ENCODE measurements around the gene DSC1.
A peak's percentile ranks its signal among the peaks of the same experiment; 100 is the strongest.

DSC1 gene

GRCh38 chr18:31102025-31102684 lies 60.5 kb downstream of the DSC1 start, which contains the start of gene DSC2:
Gene DSC2, minus strand, starts transcription at chr18:31102421. Its CDS starts 450 bp downstream, at chr18:31101971.
- peak; percentile 75 for DNase-seq

DNA sequence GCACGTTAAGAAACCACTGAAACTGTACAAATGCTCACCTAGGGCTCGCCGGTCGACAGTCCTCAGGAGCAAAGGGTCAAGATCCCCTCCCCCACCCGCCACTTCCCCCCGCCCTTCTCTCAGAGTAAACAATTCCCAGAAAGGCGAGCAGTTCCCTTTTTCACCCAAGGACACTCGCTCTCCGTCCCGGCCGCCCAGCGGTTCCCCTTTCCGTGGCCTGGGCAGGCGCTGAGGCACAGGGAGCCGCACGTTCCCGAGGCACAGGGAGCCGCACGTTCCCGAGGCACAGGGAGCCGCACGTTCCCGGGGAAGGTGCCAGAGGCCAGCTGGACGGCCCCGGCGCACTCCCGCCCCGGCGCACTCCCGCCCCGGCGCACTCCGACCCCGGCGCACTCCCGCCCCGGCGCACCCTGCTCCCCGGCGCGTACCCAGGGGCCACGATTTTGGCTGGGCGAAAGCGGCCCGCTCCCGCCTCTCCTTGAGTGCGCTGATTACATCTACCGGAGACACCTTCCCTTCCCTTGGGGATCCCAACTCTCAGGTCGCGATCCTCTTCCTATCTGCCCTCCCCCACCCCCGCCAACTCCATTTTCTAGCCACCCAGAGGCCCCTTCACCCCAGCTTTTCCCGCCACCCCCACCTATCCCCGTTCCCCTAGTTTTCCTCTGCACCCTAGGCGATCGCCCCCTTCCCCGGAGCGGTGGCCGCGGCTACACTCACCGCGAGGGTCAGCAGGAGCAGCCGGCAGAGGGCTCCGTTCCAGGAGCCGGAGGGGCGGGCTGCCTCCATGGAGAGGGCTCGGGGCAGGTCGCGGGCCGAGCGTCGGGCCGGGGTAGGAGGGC lies 61.3 kb downstream of the DSC1 start:
- DNase-seq = peak; percentile 85

- DNase-seq = peak; percentile 51
Observed at GRCh38 chr18:31100436-31101182, 62.0 kb downstream of the DSC1 start.

- no peak for DNase-seq
Observed at GRCh38 chr18:31099450-31100230, 63.0 kb downstream of the DSC1 start.

GRCh38 chr18:31098878-31099277 lies 63.8 kb downstream of the DSC1 start:
- DNase-seq = no peak

DNA sequence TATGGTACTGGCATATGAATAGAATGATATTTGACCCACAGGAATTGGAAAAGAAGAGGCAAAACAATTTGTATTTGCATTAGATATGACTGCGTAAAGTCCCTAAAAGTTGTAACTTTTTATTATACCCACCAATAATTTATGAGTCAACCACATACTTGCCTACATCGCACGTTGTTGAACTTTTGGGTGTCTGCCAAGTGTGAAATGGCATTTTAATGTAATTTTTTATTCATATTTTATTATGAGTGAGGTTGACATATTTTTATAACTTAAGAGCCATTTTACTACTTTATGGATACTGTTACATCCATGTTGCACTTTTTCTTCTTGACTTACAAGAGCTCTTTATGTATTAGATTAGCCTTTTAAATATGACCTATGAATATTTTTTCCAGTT lies 65.0 kb downstream of the DSC1 start:
- no peak for DNase-seq

- DNase-seq = no peak
Observed at GRCh38 chr18:31093880-31094279, 68.8 kb downstream of the DSC1 start.

GRCh38 chr18:31093294-31093693 lies 69.4 kb downstream of the DSC1 start:
- no peak for DNase-seq

- no peak for DNase-seq
Observed at GRCh38 chr18:31091350-31091749, 71.3 kb downstream of the DSC1 start.

DNA sequence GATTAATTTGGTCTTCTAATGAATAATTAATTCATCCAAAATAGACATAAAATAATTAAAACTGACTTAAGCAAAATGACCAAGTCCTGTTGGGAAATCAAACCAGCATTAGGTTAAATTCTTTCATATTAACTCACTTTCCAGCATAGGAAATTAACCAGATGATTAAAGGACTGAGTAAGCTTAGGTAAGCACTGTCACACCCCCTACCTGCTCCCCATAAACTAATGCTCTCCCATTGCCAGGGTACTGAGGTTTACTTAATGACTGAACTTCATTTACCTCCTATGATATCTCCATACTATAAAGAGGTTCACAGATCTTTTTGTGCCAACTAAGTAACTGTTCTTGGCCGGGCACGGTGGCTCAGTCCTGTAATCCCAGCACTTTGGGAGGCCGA lies 74.1 kb downstream of the DSC1 start:
- DNase-seq = no peak

GRCh38 chr18:31079973-31080372 lies 82.7 kb downstream of the DSC1 start:
- DNase-seq = no peak

Data from NCI-H510A (cell line).